B cell (primary cell): Measurements from ENCODE around the gene DSN1. TPM values are rescaled to one million over a fixed set of nuclear protein-coding genes. Genes with fewer than 3 reads are reported as not detected.

Experiments used
- ATAC-seq: fragments of 200-7000 bp; cut with Tn5 transposase; one replicate; pipeline ENCODE4 v1.10.0; 2021; ENCODE audit warnings: low read depth, mild to moderate bottlenecking, moderate number of reproducible peaks, moderate library complexity
- CTCF ChIA-PET: fragments of 350-600 bp; sonication (Branson Sonifier 250); formaldehyde crosslinking; loops from one replicate; lab custom pipeline; 2021; ENCODE audit warnings: antibody characterized with exemption, inconsistent platforms; lab: Charles Lee
- POLR2A ChIA-PET: fragments of 350-600 bp; sonication (Branson Sonifier 250); formaldehyde crosslinking; loops from one replicate; lab custom pipeline; 2021; ENCODE audit warnings: antibody characterized with exemption; lab: Charles Lee
- DNase-seq: peaks from one replicate; pipeline ENCODE4 v3.0.0; 2013
- H2AFZ ChIP-seq: 2 replicates; pipeline ENCODE4 v1.6.1; 2012; ENCODE audit warnings: mild to moderate bottlenecking, low read depth, low read length; ENCODE audit not compliant: insufficient read depth, poor library complexity, severe bottlenecking
- H3K27ac ChIP-seq, 2 donors: 1 replicate in 1 of 2; 2 replicates in 1 of 2; pipeline ENCODE4 v1.5.1; 2012 to 2013; ENCODE audit warnings: low read length in 2 of 2, mild to moderate bottlenecking in 2 of 2, moderate library complexity in 1 of 2
- H3K27me3 ChIP-seq, 4 experiments: fragments of 200-600 bp in 1 of 4; sonication (generic) in 1 of 4; replicated peaks in 1 of 4; 1 replicate in 2 of 4; 2 replicates in 2 of 4; pipeline versions ENCODE4 v1.6.1 to v1.7.0; 2013 to 2016; ENCODE audit warnings: low read length in 3 of 4, mild to moderate bottlenecking in 2 of 4, mixed read lengths in 1 of 4, moderate library complexity in 1 of 4; ENCODE audit not compliant: insufficient read depth in 4 of 4, control insufficient read depth in 3 of 4; ENCODE audit errors: control extremely low read depth in 1 of 4
- H3K36me3 ChIP-seq, 2 experiments: replicated peaks in 1 of 2; 1 replicate in 1 of 2; 2 replicates in 1 of 2; pipeline versions ENCODE4 v1.6.1 to v1.7.1; 2013; ENCODE audit warnings: low read length in 1 of 2; ENCODE audit not compliant: insufficient read depth in 2 of 2, control insufficient read depth in 1 of 2; ENCODE audit errors: control extremely low read depth in 1 of 2, extremely low read depth in 1 of 2
- H3K4me1 ChIP-seq, 2 donors: fragments of 200-600 bp in 1 of 2; sonication (generic) in 1 of 2; 1 replicate in 1 of 2; 2 replicates in 1 of 2; pipeline versions ENCODE4 v1.5.1 to v1.6.1; 2013 to 2017; ENCODE audit warnings: low read length in 2 of 2; ENCODE audit not compliant: control insufficient read depth in 2 of 2, insufficient read depth in 2 of 2
- H3K4me2 ChIP-seq: replicated peaks from 2 replicates; pipeline ENCODE3; 2012; ENCODE audit warnings: mild to moderate bottlenecking, low read depth, low read length; ENCODE audit not compliant: poor library complexity, severe bottlenecking
- H3K4me3 ChIP-seq, 5 experiments: fragments of 200-600 bp in 1 of 5; sonication (generic) in 1 of 5; 1 replicate in 3 of 5; 2 replicates in 2 of 5; pipeline versions ENCODE4 v1.5.1 to v1.7.0; 2011 to 2016; ENCODE audit warnings: low read length in 4 of 5, mild to moderate bottlenecking in 4 of 5, low read depth in 2 of 5, control low read depth in 1 of 5, moderate library complexity in 1 of 5; ENCODE audit not compliant: insufficient read depth in 1 of 5; ENCODE audit errors: control extremely low read depth in 1 of 5, extremely low read depth in 1 of 5
- H3K79me2 ChIP-seq: fragments of 200-600 bp; sonication (generic); one replicate; pipeline ENCODE4 v1.6.0; 2016; ENCODE audit warnings: low read length; ENCODE audit not compliant: control insufficient read depth, insufficient read depth
- H3K9ac ChIP-seq: fragments of 200-600 bp; sonication (generic); 2 replicates; pipeline ENCODE4 v1.6.1; 2017; ENCODE audit warnings: mild to moderate bottlenecking, low read length, moderate library complexity
- H3K9me3 ChIP-seq, 3 donors: one replicate each; pipeline versions ENCODE4 v1.6.1 to v1.7.1; 2013; ENCODE audit warnings: low read length in 2 of 3; ENCODE audit not compliant: control insufficient read depth in 2 of 3, insufficient read depth in 1 of 3; ENCODE audit errors: control extremely low read depth in 1 of 3
- H4K20me1 ChIP-seq: 2 replicates; pipeline ENCODE4 v1.6.0; 2012; ENCODE audit warnings: mild to moderate bottlenecking, low read length; ENCODE audit not compliant: insufficient read depth, control insufficient read depth, poor library complexity, severe bottlenecking
- H3K27ac Mint-ChIP-seq: one replicate; pipeline ENCODE4 v1.8.0; 2021; ENCODE audit warnings: mixed read lengths
- H3K27me3 Mint-ChIP-seq: one replicate; pipeline ENCODE4 v1.8.0; 2021; ENCODE audit warnings: mixed read lengths
- H3K4me1 Mint-ChIP-seq: one replicate; pipeline ENCODE4 v1.8.0; 2021; ENCODE audit warnings: mixed read lengths
- H3K4me3 Mint-ChIP-seq: one replicate; pipeline ENCODE4 v1.8.0; 2021; ENCODE audit warnings: mixed read lengths
- H3K9me3 Mint-ChIP-seq: one replicate; pipeline ENCODE4 v1.8.0; 2022; ENCODE audit warnings: mixed read lengths; ENCODE audit not compliant: insufficient read depth
- EZH2 ChIP-seq: IDR thresholded peaks from 2 replicates; pipeline ENCODE4 v1.6.1; 2012; ENCODE audit warnings: borderline replicate concordance, low read depth, mild to moderate bottlenecking, moderate library complexity, low read length; ENCODE audit not compliant: insufficient read depth, poor library complexity, severe bottlenecking
- WGBS: methylation state at CpG from one replicate; pipeline ENCODE4 v1.1.5; 2013; ENCODE audit warnings: missing lambda C conversion rate; ENCODE audit not compliant: insufficient coverage; 5-methylcytosine and 5-hydroxymethylcytosine counted together
- intact Hi-C: fragments of 100-400 bp; cut with micrococcal nuclease; formaldehyde crosslinking; loops from one replicate; pipeline ENCODE4 v1.10.0; 2022
- polyA plus RNA-seq: library from polyadenylated mRNA; depleted of rRNA; stranded (reverse); fragments of >200 nt; gene quantifications from 2 replicates; pipeline ENCODE4 v1.2.3, GENCODE V29; 2012
- total RNA-seq, 2 donors: library from RNA; stranded (reverse); fragments of 120-200 nt in 1 of 2; gene quantifications; 1 replicate in 1 of 2; 2 replicates in 1 of 2; pipeline versions ENCODE4 v1.2.3 to v1.2.4, GENCODE V29; 2013 to 2022
- TF ChIP-seq, protein P1 (sequence below): fragments of 200-600 bp; IDR thresholded peaks from one replicate; pipeline ENCODE4 v1.8.0; 2022; ENCODE audit warnings: antibody characterized with exemption, mild to moderate bottlenecking

The DSN1 gene
- total and polyA plus RNA-seq, 2 donors (not counting 1 experiment from before 2014, with no cell fraction given): 13.2 to 17.1 TPM

DNA sequence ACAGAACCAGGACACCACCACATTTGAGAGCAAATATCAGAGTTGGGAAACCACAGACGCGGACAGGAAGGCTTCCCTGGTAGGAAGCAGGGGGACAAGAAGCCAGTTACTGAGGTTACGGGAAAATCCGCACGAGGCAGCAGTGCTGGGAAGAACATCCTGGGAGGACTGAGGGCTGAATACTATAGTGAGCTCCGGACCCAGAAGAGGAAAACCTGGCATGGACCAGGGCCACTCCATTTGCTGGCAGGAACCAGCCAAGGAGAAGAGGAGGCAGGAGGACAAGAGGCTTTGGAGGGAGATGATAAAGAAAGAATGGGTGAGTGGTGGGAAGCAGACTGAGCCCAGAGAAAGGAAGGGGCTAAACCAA is 6.1 kb upstream of the DSN1 start:
- no peaks in the 10 kb centered on the region for H3K79me2 ChIP-seq
- Mint-ChIP-seq H3K4me1 (peaks cover 6% of the 10 kb centered on the region), H3K9me3 (no peaks in the 10 kb centered on the region), H3K27me3 (no peaks in the 10 kb centered on the region), H3K4me3 (no peak overlapping the region), H3K27ac (no peak overlapping the region)
- POLR2A ChIA-PET: no interaction called here
- H3K27ac ChIP-seq: no peak overlapping the region
- H4K20me1 ChIP-seq: no peaks in the 10 kb centered on the region
- no peak overlapping the region for H2AFZ ChIP-seq
- DNase-seq: no peak
- H3K9me3 ChIP-seq: no peaks in the 10 kb centered on the region
- no peaks in the 10 kb centered on the region for H3K27me3 ChIP-seq
- ATAC-seq: no peak
- H3K36me3 ChIP-seq: peaks cover 0 to 9% of the 10 kb centered on the region in 2 experiments
- no peak overlapping the region for H3K4me3 ChIP-seq
- no peak overlapping the region for H3K9ac ChIP-seq
- TF ChIP-seq, protein P1, sequence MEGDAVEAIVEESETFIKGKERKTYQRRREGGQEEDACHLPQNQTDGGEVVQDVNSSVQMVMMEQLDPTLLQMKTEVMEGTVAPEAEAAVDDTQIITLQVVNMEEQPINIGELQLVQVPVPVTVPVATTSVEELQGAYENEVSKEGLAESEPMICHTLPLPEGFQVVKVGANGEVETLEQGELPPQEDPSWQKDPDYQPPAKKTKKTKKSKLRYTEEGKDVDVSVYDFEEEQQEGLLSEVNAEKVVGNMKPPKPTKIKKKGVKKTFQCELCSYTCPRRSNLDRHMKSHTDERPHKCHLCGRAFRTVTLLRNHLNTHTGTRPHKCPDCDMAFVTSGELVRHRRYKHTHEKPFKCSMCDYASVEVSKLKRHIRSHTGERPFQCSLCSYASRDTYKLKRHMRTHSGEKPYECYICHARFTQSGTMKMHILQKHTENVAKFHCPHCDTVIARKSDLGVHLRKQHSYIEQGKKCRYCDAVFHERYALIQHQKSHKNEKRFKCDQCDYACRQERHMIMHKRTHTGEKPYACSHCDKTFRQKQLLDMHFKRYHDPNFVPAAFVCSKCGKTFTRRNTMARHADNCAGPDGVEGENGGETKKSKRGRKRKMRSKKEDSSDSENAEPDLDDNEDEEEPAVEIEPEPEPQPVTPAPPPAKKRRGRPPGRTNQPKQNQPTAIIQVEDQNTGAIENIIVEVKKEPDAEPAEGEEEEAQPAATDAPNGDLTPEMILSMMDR: no peak
- TF ChIP-seq EZH2: no peak
- H3K4me1 ChIP-seq: no peaks in the 10 kb centered on the region
- CTCF ChIA-PET: no interaction called here
- WGBS: 96% methylated on average over 6 of the region's 6 CpGs
- no peak overlapping the region for H3K4me2 ChIP-seq
- intact Hi-C loops: no loop called here

DNA sequence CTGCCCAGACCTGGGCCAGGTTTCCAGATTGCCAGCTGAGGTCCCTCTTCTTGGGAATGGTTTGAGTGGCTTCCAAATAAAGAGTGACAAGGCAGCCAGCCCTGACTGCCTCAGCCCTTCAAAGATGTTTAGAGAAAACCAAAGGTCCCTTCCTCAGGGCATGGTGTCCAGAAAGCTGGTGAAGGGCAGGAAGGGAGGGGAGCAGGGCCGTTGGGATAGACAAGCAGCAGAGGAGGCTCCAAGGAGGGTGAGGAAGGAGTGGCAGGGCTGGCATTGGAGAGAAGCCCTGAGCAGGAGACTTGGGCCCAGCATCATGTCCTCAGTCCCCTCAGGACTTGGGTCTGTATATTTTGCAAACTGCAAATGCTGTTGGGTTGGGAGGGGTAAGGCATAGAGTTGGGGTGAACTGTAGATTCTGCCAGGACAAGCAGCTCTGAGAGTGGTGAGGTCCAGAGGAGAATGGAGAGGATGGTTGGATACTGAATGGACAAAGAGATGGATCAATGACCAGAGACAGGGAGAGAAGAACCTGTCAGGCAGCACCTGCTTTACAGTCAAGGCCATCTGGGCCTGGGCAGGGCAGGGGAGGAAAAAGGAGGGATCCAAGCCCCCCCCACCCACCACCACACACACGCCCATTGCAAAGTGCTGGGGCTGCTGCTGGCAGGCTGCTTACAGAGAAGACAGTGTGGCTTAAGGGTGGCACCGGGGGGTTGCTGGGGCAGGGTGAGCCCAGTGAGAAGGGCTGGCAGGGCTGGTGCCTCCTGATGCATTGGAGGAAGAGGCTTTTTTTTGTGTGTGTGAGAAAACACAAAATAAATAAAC is 5.5 kb upstream of the DSN1 start:
- intact Hi-C loops: no loop called here
- Histone ChIP-seq H3K36me3 (peaks cover 0 to 3% of the 10 kb centered on the region in 2 experiments), H3K9me3 (no peaks in the 10 kb centered on the region), H3K4me3 (no peak overlapping the region), H3K27me3 (no peaks in the 10 kb centered on the region), H3K4me2 (no peak overlapping the region), H3K27ac (no peak overlapping the region), H3K9ac (no peak overlapping the region), H3K79me2 (no peaks in the 10 kb centered on the region), H2AFZ (no peak overlapping the region), H3K4me1 (peaks cover 0 to 5% of the 10 kb centered on the region in 2 donors), H4K20me1 (no peaks in the 10 kb centered on the region)
- Mint-ChIP-seq H3K27ac (no peak overlapping the region), H3K9me3 (no peaks in the 10 kb centered on the region), H3K4me3 (no peak overlapping the region), H3K4me1 (peaks cover 8% of the 10 kb centered on the region), H3K27me3 (no peaks in the 10 kb centered on the region)
- no peak for ATAC-seq
- no peak for DNase-seq
- TF ChIP-seq EZH2: no peak
- TF ChIP-seq, protein P1: no peak
- CTCF ChIA-PET: no interaction called here
- 83% methylated on average over 2 of the region's 3 CpGs for WGBS
- POLR2A ChIA-PET: no interaction called here
